ENCODE data around the gene MARK1.
"Not testable (repeated sequence)": the region's sequence is repeated elsewhere in the genome, so short reads cannot be mapped to it uniquely, and the experiment has no call there.

Gene MARK1

GRCh38 chr1:220628431-220628830, 100.5 kb downstream of the MARK1 start:
- DNase-seq (ENCODE audit: low spot score): no peak

GRCh38 chr1:220631238-220631815, 103.4 kb downstream of the MARK1 start:
- no peak for DNase-seq (ENCODE audit: low spot score)

DNA sequence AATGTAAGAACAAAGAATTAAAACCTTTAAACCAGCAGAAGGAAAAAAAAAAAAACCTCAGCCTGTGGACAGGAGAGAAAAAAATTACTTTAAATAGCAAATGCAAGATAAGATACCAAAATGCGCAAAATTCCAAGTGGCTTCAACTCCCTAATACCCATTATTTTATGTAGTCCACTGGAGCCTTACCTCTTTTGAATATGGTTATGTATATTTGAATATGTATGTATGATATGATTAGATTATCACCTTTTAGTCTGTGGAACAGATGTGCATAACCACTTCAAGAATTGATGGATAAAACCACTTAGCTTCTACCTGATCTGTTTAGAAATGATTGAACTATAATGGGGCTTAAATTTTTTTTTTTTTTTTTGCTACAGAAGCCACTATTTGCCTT, 109.8 kb downstream of the MARK1 start:
- no peak for DNase-seq (ENCODE audit: low spot score)

- DNase-seq (ENCODE audit: low spot score): no peak
Observed at GRCh38 chr1:220642285-220642684, 114.3 kb downstream of the MARK1 start.

DNA sequence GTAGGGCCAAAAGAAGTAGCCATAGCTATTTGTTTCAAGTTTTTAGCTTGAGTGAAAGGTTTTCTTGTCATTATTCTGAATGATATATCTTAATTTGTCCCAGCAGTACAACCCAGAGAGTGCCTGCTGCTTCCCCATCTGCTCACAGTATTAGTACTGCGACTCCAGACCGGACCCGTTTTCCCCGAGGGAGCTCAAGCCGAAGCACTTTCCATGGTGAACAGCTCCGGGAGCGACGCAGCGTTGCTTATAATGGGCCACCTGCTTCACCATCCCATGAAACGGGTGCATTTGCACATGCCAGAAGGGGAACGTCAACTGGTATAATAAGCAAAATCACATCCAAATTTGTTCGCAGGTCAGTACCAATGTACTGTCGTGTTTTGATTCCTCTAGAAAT, 125.1 kb downstream of the MARK1 start:
- DNase-seq (ENCODE audit: low spot score): no peak

DNA sequence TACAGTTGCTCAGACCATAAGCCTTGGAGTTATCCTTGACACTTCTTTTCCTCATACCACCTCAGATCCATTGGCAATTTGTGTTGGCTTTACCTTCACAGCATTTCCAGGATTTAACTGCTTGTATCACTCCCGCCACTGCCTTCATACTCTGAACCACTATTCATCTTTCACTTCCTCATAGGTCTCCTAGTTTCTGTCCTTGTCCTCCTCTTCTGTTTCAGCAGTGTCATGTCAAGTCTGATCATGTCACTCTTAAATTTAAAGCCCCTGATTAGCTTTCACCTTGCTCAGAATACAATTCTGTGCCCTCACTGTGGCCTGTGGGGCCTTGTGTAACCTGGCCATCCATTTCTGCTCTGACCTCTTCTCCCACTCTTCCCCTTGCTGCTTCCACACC, 127.6 kb downstream of the MARK1 start:
- no peak for DNase-seq (ENCODE audit: low spot score)

- DNase-seq (ENCODE audit: low spot score): no peak
Observed at GRCh38 chr1:220655961-220656740, 128.2 kb downstream of the MARK1 start.

GRCh38 chr1:220666349-220666748, 138.4 kb downstream of the MARK1 start:
- DNase-seq (ENCODE audit: low spot score): no peak

DNA sequence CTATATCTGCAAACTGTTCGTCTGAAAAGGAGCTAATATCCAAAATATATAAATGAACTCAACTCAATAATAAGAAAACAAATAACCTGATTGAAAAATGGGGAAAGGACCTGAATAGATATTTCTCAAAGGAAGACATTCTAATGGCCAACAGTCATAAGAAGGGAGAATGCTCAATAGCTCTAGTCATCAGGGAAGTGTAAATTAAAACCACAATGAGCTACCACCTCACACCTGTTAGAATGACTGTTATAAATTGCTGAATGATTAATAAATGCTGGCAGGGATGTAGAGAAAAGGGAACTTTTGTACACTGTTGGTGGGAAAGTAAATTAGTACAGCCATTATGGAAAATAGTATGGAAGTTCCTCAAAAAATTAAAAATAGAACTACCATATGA, 141.1 kb downstream of the MARK1 start:
- no peak for DNase-seq (ENCODE audit: low spot score)

- DNase-seq (ENCODE audit: low spot score): no peak
Observed at GRCh38 chr1:220670365-220670764, 142.4 kb downstream of the MARK1 start.

DNA sequence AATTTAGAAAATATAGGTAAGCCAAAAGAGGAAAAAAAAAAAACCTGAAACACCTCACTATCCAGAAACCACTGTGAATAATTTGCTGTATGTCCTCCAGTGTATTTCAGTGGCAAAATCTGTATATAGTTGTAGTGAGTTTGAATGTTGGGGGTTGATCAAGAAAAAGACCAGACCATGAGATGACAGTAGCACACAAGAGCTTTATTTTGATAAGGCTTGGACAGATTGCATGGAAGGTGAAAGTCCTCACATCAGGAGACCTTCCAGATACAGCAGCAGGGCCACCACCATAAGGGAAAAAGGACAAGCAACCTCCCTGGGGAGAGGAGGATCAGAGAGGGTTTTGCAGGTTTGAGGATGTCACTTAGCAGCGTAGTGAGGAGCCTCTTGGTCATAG, 146.0 kb downstream of the MARK1 start:
- no peak for DNase-seq (ENCODE audit: low spot score)

DNA sequence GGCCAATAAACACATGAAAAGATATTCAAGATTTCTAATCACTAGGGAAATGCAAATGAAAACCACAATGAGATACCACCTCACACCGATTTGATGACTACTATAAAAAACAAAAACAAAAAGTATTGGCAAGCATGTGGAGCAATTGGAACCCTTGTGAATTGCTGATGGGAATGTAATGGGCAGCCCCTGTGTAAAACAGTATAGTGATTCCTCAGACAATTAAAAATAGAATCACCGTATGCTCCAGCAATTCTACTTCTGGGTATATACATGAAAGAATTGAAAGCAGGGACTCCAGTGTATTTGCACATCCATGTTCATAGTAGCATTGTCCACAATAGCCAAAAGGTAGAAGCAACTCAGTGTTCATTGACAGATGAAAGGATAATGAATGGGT, 149.3 kb downstream of the MARK1 start:
- DNase-seq (ENCODE audit: low spot score): no peak

GRCh38 chr1:220680085-220680687, 152.2 kb downstream of the MARK1 start:
- no peak for DNase-seq (ENCODE audit: low spot score)

DNA sequence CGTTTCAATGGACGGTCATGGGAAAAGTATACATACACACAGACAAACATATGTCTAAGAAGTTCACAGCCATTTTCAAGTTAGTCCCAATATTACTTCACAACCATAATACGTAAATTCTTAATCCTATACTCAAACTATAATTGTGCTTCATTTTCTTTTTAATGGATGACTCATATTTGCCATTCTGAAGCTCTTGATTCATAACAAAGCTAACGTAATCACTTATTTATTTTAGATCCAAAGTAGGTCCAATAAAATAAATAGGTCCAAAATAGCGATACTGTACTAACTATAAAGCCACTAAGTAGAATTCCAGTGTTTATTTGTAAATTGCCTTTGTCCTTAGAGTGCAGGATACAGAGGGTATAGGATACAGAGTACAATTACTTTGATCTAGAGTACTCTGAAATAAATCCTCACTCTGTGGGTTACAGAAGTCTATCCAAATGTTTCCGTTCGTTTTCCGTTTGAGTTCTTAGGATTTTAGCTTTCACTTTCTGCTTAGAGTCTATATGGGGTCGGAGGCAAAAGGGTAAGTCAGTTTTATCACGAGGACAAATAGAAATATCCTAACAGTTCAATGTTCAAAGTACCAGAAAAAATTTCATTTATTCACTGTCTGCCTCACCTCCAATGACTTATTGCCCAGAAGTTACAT, 153.4 kb downstream of the MARK1 start:
- no peak for DNase-seq (ENCODE audit: low spot score)

- DNase-seq (ENCODE audit: low spot score): no peak
Observed at GRCh38 chr1:220682901-220683576, 155.1 kb downstream of the MARK1 start.

- DNase-seq (ENCODE audit: low spot score): not testable (repeated sequence)
Observed at GRCh38 chr1:220683716-220684115, 155.8 kb downstream of the MARK1 start.

GRCh38 chr1:220684890-220685289, 157.0 kb downstream of the MARK1 start:
- DNase-seq (ENCODE audit: low spot score): no peak

GRCh38 chr1:220685879-220686278, 157.9 kb downstream of the MARK1 start:
- DNase-seq (ENCODE audit: low spot score): no peak

- DNase-seq (ENCODE audit: low spot score): no peak
Observed at GRCh38 chr1:220687809-220688208, 159.9 kb downstream of the MARK1 start.

GRCh38 chr1:220689666-220690065, 161.7 kb downstream of the MARK1 start:
- no peak for DNase-seq (ENCODE audit: low spot score)

GRCh38 chr1:220690140-220691052, 162.5 kb downstream of the MARK1 start, which contains the start of gene C1orf115:
TSS of gene C1orf115 (plus strand) at chr1:220690363. CDS start at chr1:220690403, 40 bp downstream.
- peak; percentile 16 for DNase-seq (ENCODE audit: low spot score)

All from hematopoietic multipotent progenitor cell treated with erythropoietin and hydrocortisone succinate and interleukin-3 and kit ligand, for 17 days (in vitro differentiated cells).